ENCODE measurements around the gene PLCG1. TPM values are rescaled to one million over a fixed set of nuclear protein-coding genes. Genes with fewer than 3 reads are reported as not detected.

PLCG1 gene
- polyA plus RNA-seq, 12 donors, result 34.2 to 123 (median 82.0) TPM; not detected in 1

GRCh38 chr20:41178495-41178894 lies 41.2 kb downstream of the PLCG1 start:
- no peak for DNase-seq

- DNase-seq, result no peak
Measured at GRCh38 chr20:41178904-41179432, 41.6 kb downstream of the PLCG1 start.

- DNase-seq, result no peak
Measured at GRCh38 chr20:41179961-41180360, 42.6 kb downstream of the PLCG1 start.

- no peak for DNase-seq
Measured at GRCh38 chr20:41180599-41181333, 43.4 kb downstream of the PLCG1 start.

- DNase-seq, result no peak
Measured at GRCh38 chr20:41181567-41181966, 44.2 kb downstream of the PLCG1 start.

- no peak for DNase-seq
Measured at GRCh38 chr20:41182296-41183212, 45.2 kb downstream of the PLCG1 start.

GRCh38 chr20:41183391-41183790 lies 46.0 kb downstream of the PLCG1 start:
- no peak for DNase-seq

GRCh38 chr20:41183831-41184230 lies 46.5 kb downstream of the PLCG1 start:
- no peak for DNase-seq

- DNase-seq, result no peak
Measured at GRCh38 chr20:41185013-41185757, 47.8 kb downstream of the PLCG1 start.

GRCh38 chr20:41187668-41188067 lies 50.3 kb downstream of the PLCG1 start:
- no peak for DNase-seq

- no peak for DNase-seq
Measured at GRCh38 chr20:41191562-41192500, 54.5 kb downstream of the PLCG1 start.

- DNase-seq, result no peak
Measured at GRCh38 chr20:41192575-41192974, 55.2 kb downstream of the PLCG1 start.

- no peak for DNase-seq
Measured at GRCh38 chr20:41196653-41197225, 59.4 kb downstream of the PLCG1 start.

GRCh38 chr20:41198443-41198842 lies 61.1 kb downstream of the PLCG1 start:
- DNase-seq, result no peak

GRCh38 chr20:41200446-41201202 lies 63.3 kb downstream of the PLCG1 start:
- no peak for DNase-seq

- DNase-seq, result no peak
Measured at GRCh38 chr20:41201760-41202159, 64.4 kb downstream of the PLCG1 start.

- no peak for DNase-seq
Measured at GRCh38 chr20:41202426-41202825, 65.1 kb downstream of the PLCG1 start.

- no peak for DNase-seq
Measured at GRCh38 chr20:41203660-41204059, 66.3 kb downstream of the PLCG1 start.
